GM23248 (cell line): ENCODE measurements around the gene USP34. TPM values are rescaled to one million over a fixed set of nuclear protein-coding genes. Genes with fewer than 3 reads are reported as not detected.

ENCODE experiments used
- DNase-seq: peaks from one replicate; pipeline ENCODE4 v3.0.0-alpha.2; 2015
- H2AFZ ChIP-seq: fragments of 200-600 bp; sonication (generic); 2 replicates; pipeline ENCODE4 v1.6.1; 2016; ENCODE audit warnings: antibody characterized with exemption
- H3F3A ChIP-seq: fragments of 200-600 bp; sonication (generic); 2 replicates; pipeline ENCODE4 v1.6.1; 2016; ENCODE audit warnings: mild to moderate bottlenecking, antibody characterized with exemption, mixed run types; ENCODE audit not compliant: insufficient read depth
- H3K27ac ChIP-seq: fragments of 200-600 bp; sonication (generic); 2 replicates; pipeline ENCODE4 v1.5.1; 2016; ENCODE audit warnings: mild to moderate bottlenecking
- H3K27me3 ChIP-seq: fragments of 200-600 bp; sonication (generic); replicated peaks from 2 replicates; pipeline ENCODE4 v1.6.1; 2016; ENCODE audit warnings: mild to moderate bottlenecking; ENCODE audit not compliant: insufficient read depth
- H3K36me3 ChIP-seq: fragments of 200-600 bp; sonication (generic); 2 replicates; pipeline ENCODE4 v1.6.1; 2016; ENCODE audit warnings: low read depth, mild to moderate bottlenecking
- H3K4me1 ChIP-seq: fragments of 200-600 bp; sonication (generic); 2 replicates; pipeline ENCODE4 v1.6.1; 2016; ENCODE audit warnings: mild to moderate bottlenecking; ENCODE audit not compliant: insufficient read depth
- H3K4me2 ChIP-seq: fragments of 200-600 bp; sonication (generic); one replicate; pipeline ENCODE4 v1.6.1; 2016; ENCODE audit warnings: mild to moderate bottlenecking; ENCODE audit not compliant: unreplicated experiment
- H3K4me3 ChIP-seq: fragments of 200-600 bp; sonication (generic); 2 replicates; pipeline ENCODE4 v1.5.1; 2016; ENCODE audit warnings: mild to moderate bottlenecking
- H3K79me2 ChIP-seq: fragments of 200-600 bp; sonication (generic); 2 replicates; pipeline ENCODE4 v1.6.1; 2016; ENCODE audit warnings: mild to moderate bottlenecking; ENCODE audit not compliant: insufficient read depth
- H3K9ac ChIP-seq: fragments of 200-600 bp; sonication (generic); 2 replicates; pipeline ENCODE4 v1.6.1; 2016; ENCODE audit warnings: mild to moderate bottlenecking
- H3K9me2 ChIP-seq: fragments of 200-600 bp; sonication (generic); 2 replicates; pipeline ENCODE4 v1.6.1; 2016; ENCODE audit warnings: mixed run types, mild to moderate bottlenecking, moderate library complexity; ENCODE audit not compliant: insufficient read depth
- H3K9me3 ChIP-seq: fragments of 200-600 bp; sonication (generic); one replicate; pipeline ENCODE4 v1.6.1; 2017; ENCODE audit warnings: low read depth
- H4K20me1 ChIP-seq: fragments of 200-600 bp; sonication (generic); 2 replicates; pipeline ENCODE4 v1.6.0; 2016; ENCODE audit not compliant: insufficient read depth
- EZH2 ChIP-seq: fragments of 200-600 bp; sonication (generic); IDR thresholded peaks from 2 replicates; pipeline ENCODE4 v1.6.1; 2018; ENCODE audit warnings: antibody characterized with exemption, mild to moderate bottlenecking; ENCODE audit not compliant: insufficient read depth, poor library complexity, severe bottlenecking
- EZH2phosphoT487 ChIP-seq: fragments of 200-600 bp; sonication (generic); IDR thresholded peaks from 2 replicates; pipeline ENCODE4 v1.6.1; 2018; ENCODE audit warnings: antibody characterized with exemption, moderate library complexity, mild to moderate bottlenecking, low read depth; ENCODE audit not compliant: insufficient read depth
- WGBS, 2 experiments: methylation state at CpG; one replicate each; pipeline ENCODE4 v1.1.6; 2015 to 2017; ENCODE audit warnings: low lambda C conversion rate in 2 of 2, low coverage in 1 of 2; ENCODE audit errors: missing lambda C conversion rate in 2 of 2; 5-methylcytosine and 5-hydroxymethylcytosine counted together
- in situ Hi-C: fragments of 300-500 bp; cut with MboI; formaldehyde crosslinking; loops from 2 replicates; pipeline ENCODE4 v1.15.0; 2020
- polyA plus RNA-seq: library from polyadenylated mRNA; unstranded; fragments of >200 nt; fragmentation: Nextera tagmentation; extraction: Ambion mirVana; gene quantifications from 2 replicates; pipeline ENCODE4 v1.2.1, GENCODE V29; 2016
- total RNA-seq: library from RNA; depleted of rRNA; stranded (reverse); fragments of >200 nt; shearing (Covaris generic); gene quantifications from 2 replicates; pipeline ENCODE4 v1.2.3, GENCODE V29; 2014

USP34 gene
- total and polyA plus RNA-seq, 2 experiments from 2014 or later = 34.5 to 77.6 TPM

DNA sequence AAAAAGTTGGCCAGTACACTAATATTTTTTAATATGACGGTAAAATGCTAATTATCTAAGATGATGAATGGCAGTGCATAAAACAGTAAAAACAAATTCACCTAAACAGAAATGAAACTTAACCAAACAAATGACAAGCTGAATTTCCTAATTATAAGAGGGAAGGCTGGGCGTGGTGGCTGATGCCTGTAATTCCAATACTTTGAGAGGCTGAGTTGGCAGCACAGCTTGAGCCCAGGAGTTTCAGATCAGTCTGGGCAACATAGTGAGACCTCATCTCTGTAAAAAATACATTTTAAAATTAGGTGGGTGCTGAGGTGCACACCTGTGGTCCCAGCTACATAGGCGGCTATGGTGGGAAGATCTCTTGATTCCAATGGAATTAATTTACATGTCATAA, 120.1 kb downstream of the USP34 start:
- peaks cover 77% of the 10 kb centered on the region for H3K79me2 ChIP-seq
- no peaks in the 10 kb centered on the region for H3K4me1 ChIP-seq
- no peak overlapping the region for H3K27ac ChIP-seq
- no peaks in the 10 kb centered on the region for H3K9me2 ChIP-seq
- 67% methylated on average over 3 of the region's 3 CpGs for WGBS, 2 experiments
- no peaks in the 10 kb centered on the region for H3K27me3 ChIP-seq
- H3K4me3 ChIP-seq = no peak overlapping the region
- no peak for TF ChIP-seq EZH2phosphoT487
- TF ChIP-seq EZH2 = no peak
- no peak for DNase-seq
- H3K36me3 ChIP-seq = peaks cover 45% of the 10 kb centered on the region
- H3K9ac ChIP-seq = no peak overlapping the region
- H2AFZ ChIP-seq = no peak overlapping the region
- no peaks in the 10 kb centered on the region; the same call in 1 of the 2 replicates for H4K20me1 ChIP-seq
- no peaks in the 10 kb centered on the region for H3K9me3 ChIP-seq
- in situ Hi-C loops = no loop called here
- H3K4me2 ChIP-seq = no peak overlapping the region
- no peaks in the 10 kb centered on the region for H3F3A ChIP-seq

DNA sequence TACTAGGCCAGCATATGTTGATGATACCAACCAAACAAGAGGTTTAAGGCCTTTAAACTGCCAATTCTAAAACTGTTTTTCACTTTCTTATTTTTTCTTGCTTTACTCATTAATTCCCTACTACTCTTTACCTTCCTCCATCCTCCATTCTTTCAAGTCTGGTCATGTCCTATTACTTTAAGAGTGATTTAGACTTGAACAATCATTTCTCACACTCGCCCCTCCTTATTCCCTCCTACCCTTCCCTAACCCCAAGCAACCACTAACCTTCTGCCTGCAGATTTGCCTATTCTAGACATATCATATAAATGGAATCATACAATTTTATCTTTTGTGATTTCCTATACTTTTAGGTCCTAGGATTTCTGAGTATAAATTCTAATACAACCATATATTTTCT, 127.7 kb downstream of the USP34 start:
- no peak overlapping the region for H3K27ac ChIP-seq
- no peaks in the 10 kb centered on the region for H3K9me3 ChIP-seq
- peaks cover 5% of the 10 kb centered on the region; the same call in 1 of the 2 replicates for H3F3A ChIP-seq
- peaks cover 64% of the 10 kb centered on the region for H3K36me3 ChIP-seq
- TF ChIP-seq EZH2 (no peak), EZH2phosphoT487 (no peak)
- H3K9me2 ChIP-seq = no peaks in the 10 kb centered on the region
- WGBS, 2 experiments = 96 to 98% methylated on average over 1 of the region's 1 CpG
- H3K4me1 ChIP-seq = no peaks in the 10 kb centered on the region
- H3K79me2 ChIP-seq = peaks cover 37% of the 10 kb centered on the region
- no peak overlapping the region for H3K9ac ChIP-seq
- no peak overlapping the region for H3K4me3 ChIP-seq
- no peak for DNase-seq
- in situ Hi-C loops = no loop called here
- H3K27me3 ChIP-seq = no peaks in the 10 kb centered on the region
- no peak overlapping the region for H3K4me2 ChIP-seq
- H2AFZ ChIP-seq = no peak overlapping the region
- H4K20me1 ChIP-seq = no peaks in the 10 kb centered on the region

DNA sequence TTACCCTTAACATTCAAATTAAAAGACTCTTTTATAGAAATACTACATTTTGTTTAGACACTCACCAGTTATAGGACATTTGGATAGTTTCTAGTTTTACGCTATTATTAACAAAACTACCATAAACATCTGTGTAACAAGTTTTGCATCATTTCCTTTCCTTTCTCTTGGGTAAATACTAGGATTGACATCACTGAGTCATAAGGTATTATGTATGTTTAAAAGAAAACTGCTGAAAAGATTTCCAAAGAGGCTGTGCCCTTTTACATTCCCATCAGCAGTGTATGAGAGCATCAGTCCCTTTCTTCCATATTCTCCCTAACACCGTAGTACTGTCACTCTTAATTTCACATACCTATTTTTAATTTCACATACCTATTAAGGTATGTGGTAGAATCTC, 130.6 kb downstream of the USP34 start:
- TF ChIP-seq EZH2phosphoT487 = no peak
- no peak for TF ChIP-seq EZH2
- DNase-seq = peak; percentile 43
- Histone ChIP-seq H3K36me3 (peaks cover 58% of the 10 kb centered on the region), H2AFZ (no peak overlapping the region), H3K9me3 (no peaks in the 10 kb centered on the region), H3K9ac (no peak overlapping the region), H3K9me2 (no peaks in the 10 kb centered on the region), H3K27me3 (no peaks in the 10 kb centered on the region), H3K79me2 (peaks cover 37% of the 10 kb centered on the region), H3K4me1 (no peaks in the 10 kb centered on the region), H3K4me2 (no peak overlapping the region), H4K20me1 (no peaks in the 10 kb centered on the region), H3K4me3 (no peak overlapping the region), H3F3A (peaks cover 5% of the 10 kb centered on the region; the same call in 1 of the 2 replicates), H3K27ac (no peak overlapping the region)
- 98% methylated on average over 2 of the region's 2 CpGs for WGBS, 2 experiments
- in situ Hi-C loops = no loop called here

DNA sequence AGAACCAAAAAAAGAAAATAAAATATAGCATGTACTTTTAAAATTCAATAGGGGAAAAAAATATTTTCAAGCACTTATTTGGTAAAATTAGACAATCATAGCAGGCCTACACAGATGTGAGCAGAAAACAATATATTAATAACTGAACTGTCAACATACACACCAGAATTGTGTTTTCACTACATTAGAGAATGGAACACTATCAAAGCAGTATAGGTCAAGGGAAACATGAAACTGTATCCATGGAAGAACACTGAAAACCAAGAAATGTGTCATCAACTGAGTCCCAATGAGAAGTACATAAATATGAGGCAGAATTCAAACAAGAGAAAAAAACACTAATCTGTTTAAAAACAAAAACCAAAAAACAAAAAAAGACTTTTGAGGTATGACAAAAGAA, 132.4 kb downstream of the USP34 start:
- Histone ChIP-seq H3K36me3 (peaks cover 47% of the 10 kb centered on the region), H3K9ac (no peak overlapping the region), H4K20me1 (no peaks in the 10 kb centered on the region), H3K4me2 (no peak overlapping the region), H3K4me3 (no peak overlapping the region), H3K9me2 (no peaks in the 10 kb centered on the region), H3K4me1 (no peaks in the 10 kb centered on the region), H2AFZ (no peak overlapping the region), H3K9me3 (no peaks in the 10 kb centered on the region), H3K27ac (no peak overlapping the region), H3F3A (peaks cover 5% of the 10 kb centered on the region; the same call in 1 of the 2 replicates), H3K27me3 (no peaks in the 10 kb centered on the region), H3K79me2 (peaks cover 26% of the 10 kb centered on the region)
- no peak for TF ChIP-seq EZH2
- TF ChIP-seq EZH2phosphoT487 = no peak
- no peak for DNase-seq
- in situ Hi-C loops = no loop called here

DNA sequence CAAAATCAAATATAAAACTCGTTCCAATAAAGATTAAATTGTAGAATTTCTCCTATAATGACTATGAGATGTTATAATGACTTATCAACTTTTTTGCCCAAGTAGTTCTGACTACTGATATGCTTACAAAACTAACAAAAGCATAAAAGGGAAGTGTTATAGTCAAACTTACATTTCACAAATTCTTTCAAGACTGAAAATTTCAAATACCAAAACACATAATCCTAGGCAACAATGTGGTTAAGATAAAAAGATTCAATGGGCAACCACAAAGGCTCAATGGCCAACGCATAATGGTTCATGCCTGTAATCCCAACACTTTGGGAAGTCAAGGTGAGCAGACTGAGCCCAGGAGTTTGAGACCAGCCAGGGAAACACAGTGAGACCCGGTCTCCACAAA, 135.7 kb downstream of the USP34 start:
- H3K4me2 ChIP-seq = no peak overlapping the region
- H3K27ac ChIP-seq = no peak overlapping the region
- WGBS, 2 experiments = 80 to 90% methylated on average over 3 of the region's 3 CpGs
- H3K36me3 ChIP-seq = peaks cover 57% of the 10 kb centered on the region
- no peaks in the 10 kb centered on the region for H4K20me1 ChIP-seq
- H3K4me3 ChIP-seq = no peak overlapping the region
- no peaks in the 10 kb centered on the region for H3K4me1 ChIP-seq
- H3K9me2 ChIP-seq = no peaks in the 10 kb centered on the region
- H3K79me2 ChIP-seq = peaks cover 21% of the 10 kb centered on the region
- in situ Hi-C loops = no loop called here
- H3F3A ChIP-seq = 0 out of 2 replicates have a peak, but pooled peaks cover under 1% of the 10 kb centered on the region
- TF ChIP-seq EZH2 = no peak
- TF ChIP-seq EZH2phosphoT487 = no peak
- H3K9ac ChIP-seq = no peak overlapping the region
- no peaks in the 10 kb centered on the region for H3K27me3 ChIP-seq
- no peak for DNase-seq
- H3K9me3 ChIP-seq = no peaks in the 10 kb centered on the region
- H2AFZ ChIP-seq = no peak overlapping the region
